GM21367 (cell line): ENCODE data around the gene MAP7.

Source experiments
- ATAC-seq: cut with Tn5 transposase; IDR thresholded peaks from one replicate; pipeline ENCODE4 v1.9.1; 2021; ENCODE audit not compliant: unreplicated experiment

MAP7 gene

DNA sequence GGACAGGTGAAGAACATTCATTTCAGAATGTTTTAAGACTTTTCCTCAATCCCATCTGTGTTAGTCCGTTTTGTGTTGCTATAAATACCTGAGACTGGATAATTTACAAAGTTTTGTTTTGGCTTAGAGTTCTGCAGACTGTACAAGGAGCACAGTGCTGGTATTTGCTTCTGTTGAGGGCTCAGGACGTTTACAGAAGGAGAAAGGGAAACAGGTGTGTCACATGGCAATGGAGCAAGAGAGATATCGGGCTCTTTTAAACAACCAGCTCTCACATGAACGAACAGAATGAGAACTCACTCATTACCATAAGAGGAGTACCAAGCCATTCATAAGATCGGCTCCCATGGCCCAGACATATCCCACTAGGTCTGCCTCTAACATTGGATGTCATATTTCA is 16.7 kb downstream of the MAP7 start:
- no peak for ATAC-seq

DNA sequence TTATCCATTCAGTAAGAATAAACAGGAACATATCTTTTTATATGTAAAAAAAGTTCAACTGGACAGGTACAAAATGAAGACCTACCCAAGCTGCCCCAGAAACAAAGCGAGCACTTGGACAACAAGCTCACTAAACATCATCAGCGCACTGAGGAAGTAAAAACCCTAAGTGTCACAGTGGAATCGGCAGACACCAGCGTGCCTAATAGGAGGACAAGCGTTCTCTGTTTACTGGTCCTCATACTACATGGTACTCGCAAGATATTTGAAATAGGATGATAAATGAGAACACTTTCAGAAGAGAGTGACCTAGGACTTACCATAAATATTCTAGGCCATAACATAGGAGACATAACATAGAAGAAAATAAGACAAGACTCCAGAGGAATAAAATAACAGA is 18.2 kb downstream of the MAP7 start:
- no peak for ATAC-seq

GRCh38 chr6:136529710-136530109 is 20.5 kb downstream of the MAP7 start:
- ATAC-seq = no peak

- ATAC-seq = no peak
Measured at GRCh38 chr6:136528477-136528876, 21.7 kb downstream of the MAP7 start.

DNA sequence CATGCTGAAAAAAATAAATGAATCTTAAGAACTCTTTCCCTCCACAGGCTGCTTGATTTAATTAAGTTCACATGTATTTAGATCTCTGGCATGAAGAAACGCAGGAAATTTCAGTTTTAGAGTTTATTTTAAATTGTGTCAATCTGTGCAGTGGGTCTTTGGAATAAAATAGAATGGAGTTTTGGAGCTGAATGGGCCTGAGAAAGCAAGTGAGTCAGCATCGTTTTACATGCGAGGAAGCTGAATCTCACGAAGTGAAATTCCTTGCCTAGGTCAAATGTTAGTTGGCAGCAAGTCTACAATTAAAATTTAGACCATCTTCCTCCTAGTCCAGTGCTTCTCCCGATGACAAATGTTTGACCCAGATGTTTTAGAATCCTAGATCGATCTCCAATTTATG is 22.4 kb downstream of the MAP7 start:
- ATAC-seq = no peak

DNA sequence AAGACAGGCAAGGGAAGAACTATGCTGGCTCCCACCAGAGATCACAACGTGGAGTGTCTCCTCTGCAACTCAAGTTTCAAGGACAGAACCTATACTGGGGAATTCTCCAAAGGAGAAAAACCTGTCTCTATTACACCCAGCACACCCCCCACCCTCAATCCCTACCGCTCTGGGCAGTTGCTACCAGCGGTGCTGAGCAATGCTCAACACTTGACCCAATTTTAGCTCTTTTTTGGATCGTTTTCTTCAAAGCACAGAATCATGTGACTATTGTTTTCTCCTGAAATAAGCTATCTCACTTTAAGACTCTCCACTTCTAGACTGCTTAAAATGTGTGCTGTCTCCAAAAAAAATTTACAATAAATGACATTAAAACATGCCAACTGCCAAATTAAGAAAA is 23.3 kb downstream of the MAP7 start:
- no peak for ATAC-seq

DNA sequence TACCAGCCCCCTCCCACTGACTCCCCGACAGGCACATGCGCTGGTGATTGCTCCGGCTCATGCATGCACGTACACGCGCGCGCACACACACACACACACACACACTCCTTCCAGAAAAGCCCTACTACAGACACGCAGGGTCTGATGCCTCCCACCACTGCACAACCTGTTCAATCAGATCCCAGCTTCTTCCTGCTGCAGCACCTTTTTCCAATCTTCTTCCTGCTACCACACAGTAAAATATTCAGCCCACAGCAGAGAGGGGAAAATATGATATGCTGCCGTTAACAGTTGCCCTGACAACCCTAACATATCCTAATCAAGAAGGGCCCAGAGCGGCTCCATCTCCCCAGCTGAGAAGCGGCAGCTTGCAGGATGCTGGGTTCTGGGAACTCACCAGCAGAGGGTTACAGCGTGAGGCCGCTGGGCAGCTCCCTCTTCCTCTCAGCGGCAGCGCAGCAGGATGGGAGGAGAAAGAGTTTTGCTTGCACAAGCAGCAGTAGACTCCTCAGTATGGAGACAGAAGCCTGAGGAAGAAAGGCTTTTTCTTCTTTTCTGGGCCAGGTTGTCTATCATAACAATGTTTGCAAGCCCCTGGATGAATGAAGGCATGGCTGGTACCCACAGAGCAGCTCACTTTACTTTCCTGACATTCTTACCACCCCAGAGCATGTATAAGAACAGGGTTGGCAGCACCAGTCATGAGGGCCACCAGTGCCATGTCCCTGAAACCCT is 23.9 kb downstream of the MAP7 start:
- no peak for ATAC-seq

DNA sequence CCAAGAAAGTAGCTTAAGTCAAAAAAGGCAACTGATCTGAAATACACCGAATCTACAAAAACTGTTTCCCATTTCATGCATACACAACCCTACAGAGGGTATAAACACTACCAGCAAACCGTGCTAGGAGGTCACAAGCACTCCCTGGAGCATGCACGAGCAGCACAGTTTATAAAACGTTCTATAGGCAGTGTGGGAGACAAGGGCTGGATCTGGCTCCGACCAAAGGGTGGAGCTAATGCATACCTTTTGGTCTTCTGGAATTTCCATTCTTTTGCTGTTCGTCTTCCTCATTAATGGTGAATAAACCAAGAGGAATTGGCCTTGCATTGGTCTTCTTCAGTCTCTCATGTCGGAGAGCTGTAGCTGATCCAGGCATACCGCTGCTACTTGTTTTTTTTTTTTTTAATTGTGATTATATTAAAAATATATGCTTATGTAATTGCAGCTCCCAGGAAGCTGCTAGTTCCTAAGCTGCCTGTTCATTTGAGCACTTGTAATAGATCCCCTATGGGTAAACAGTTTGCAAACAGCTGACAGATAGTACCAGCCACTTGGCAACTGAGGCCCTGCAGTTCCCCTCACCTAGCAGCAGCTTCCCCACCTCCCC is 24.5 kb downstream of the MAP7 start:
- no peak for ATAC-seq

DNA sequence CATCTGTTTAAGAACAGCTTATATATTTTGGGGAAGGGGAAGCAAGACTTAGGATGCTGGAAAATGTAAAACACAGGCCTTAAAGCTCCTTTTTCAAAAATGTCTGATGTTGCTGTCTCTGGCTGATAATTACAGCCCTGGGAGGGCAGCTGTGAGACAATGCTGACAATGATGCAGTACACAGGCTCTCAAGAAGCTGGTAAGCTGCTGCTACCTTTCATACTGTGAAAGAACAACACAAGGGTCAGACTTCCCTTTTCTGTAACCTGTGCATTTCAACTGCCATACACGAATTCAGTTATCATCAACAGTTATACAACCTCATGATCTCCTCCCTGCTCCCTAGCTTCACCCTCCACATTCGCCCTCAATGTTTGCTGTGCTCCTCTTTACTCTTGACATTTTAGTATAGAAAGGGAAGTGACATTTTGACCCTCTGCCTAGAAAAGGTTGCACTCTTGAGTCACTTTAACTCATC is 25.2 kb downstream of the MAP7 start:
- ATAC-seq = no peak

DNA sequence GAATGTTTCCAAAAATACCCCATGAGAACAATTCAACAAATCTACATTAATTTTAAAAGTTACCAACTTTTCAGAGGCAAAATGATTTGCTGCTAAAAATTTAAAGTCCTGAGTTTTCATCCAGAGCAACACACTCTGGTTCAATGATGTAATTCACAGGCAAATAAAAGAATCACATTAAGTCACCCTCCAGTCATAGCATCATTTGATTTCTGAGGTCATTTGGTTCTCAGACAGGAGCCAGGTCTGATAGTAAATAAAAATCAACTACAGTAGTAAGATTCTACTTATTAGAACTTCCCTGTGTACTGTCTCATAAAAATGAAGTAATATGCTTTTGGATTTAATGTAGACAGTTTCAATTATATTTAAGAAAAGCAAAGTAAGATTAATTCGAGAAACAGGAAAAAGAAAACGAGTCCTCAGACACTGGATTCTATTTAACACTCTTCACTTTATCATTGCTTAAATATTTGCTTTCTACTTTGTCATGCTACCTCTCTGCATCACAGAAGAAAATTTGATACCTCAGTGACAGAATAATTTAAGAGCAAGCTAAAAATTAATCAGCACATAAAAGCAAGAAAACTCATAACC is 25.8 kb downstream of the MAP7 start:
- ATAC-seq = no peak

- no peak for ATAC-seq
Measured at GRCh38 chr6:136523196-136523595, 27.0 kb downstream of the MAP7 start.

GRCh38 chr6:136522636-136523035 is 27.6 kb downstream of the MAP7 start:
- no peak for ATAC-seq

- ATAC-seq = no peak
Measured at GRCh38 chr6:136521911-136522310, 28.3 kb downstream of the MAP7 start.

DNA sequence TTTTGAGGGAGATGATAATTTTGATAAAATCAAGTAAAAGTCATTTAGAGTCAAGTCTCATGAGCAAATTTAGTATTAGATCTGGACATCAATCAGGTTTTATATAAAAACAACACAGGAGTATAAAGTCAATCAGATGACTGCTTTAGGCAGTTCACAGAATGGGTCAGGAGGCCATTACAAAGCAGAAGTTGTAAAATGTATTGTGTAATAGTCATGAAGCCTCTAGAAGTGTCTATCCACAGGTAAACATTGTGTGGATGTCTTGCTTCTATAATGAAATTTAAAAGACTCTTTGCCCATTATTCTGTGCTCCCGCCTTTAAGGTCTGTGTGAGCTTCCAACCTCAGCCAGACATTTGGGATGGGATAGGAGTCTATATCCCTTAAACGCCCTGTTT is 28.8 kb downstream of the MAP7 start:
- no peak for ATAC-seq

- no peak for ATAC-seq
Measured at GRCh38 chr6:136520517-136520916, 29.7 kb downstream of the MAP7 start.

GRCh38 chr6:136517582-136517981 is 32.6 kb downstream of the MAP7 start:
- ATAC-seq = no peak

- no peak for ATAC-seq
Measured at GRCh38 chr6:136517002-136517401, 33.2 kb downstream of the MAP7 start.

DNA sequence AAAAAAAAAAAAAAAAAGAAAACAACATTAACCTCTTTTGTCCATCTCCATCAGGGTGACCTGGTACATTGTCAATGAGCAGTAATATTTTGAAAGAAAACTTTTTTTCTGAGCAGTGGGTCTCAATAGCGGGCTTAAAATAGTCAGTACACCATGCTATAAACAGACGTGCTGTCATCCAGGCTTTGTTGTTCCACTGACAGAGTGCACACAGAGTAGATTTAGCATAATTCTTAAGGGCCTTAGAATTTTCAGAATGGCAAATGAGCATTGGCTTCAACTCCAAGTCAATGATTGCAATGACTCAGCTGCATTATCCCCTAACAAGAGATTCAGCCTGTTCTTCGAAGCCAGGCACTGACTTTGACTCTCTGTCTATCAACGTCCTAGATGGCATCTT is 35.6 kb downstream of the MAP7 start:
- ATAC-seq = no peak

DNA sequence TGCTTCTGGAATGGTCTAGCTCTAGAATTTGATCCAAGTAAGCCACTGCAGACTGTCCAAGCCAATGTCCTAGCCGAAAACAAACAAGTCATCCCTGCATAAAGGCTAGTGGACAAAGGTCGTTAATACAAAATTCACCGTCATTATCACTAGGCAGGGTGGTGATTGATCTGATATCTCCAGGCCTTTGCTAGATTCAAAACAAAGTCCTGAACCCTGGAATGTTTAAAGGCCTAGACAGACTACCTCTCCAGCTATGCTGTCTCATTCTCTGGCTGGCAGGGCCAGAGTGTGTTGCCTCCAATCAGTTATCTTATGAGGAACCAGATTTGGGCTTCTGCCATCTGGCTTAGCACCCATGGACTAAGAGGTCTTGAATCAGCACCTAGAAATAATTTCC is 38.3 kb downstream of the MAP7 start:
- ATAC-seq = no peak

DNA sequence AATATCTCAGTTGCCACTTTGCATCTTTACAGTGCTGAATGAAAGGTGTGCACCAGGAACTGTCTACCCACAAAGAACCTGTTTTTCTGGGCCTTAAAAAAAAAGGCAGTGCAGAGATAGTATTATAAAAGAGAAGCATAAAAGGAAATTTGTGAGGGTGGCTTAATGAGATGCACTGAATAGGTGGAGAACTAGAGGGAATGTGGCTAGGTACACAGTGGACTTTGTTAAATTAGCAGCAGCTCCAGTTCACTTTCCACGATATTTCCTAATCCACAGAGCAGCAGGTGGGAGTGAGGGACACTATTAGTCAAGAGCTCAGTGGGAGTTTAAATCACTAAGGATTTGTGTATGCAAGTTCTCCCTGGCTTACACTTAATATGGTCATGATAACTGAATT is 38.8 kb downstream of the MAP7 start:
- ATAC-seq = no peak

- ATAC-seq = no peak
Measured at GRCh38 chr6:136510782-136511181, 39.4 kb downstream of the MAP7 start.

GRCh38 chr6:136510299-136510698 is 39.9 kb downstream of the MAP7 start:
- ATAC-seq = no peak
